A673 (cell line): Measurements from ENCODE around the gene ZDHHC5.

Experiments used
- EZH2 ChIP-seq: fragments of 200-600 bp; sonication (generic); IDR thresholded peaks from 2 replicates; pipeline ENCODE4 v1.6.1; 2017; ENCODE audit warnings: borderline replicate concordance, low read depth, mild to moderate bottlenecking, mixed read lengths, antibody characterized with exemption, low read length; ENCODE audit not compliant: poor library complexity, severe bottlenecking
- TF ChIP-seq, protein P1 (sequence below): fragments of 300-800, 200-600 bp; sonication (generic); conservative IDR thresholded peaks from 2 replicates; pipeline ENCODE4 v1.5.1; 2017; ENCODE audit warnings: low read depth, mild to moderate bottlenecking, antibody characterized with exemption, low read length, moderate library complexity, mixed read lengths

DNA sequence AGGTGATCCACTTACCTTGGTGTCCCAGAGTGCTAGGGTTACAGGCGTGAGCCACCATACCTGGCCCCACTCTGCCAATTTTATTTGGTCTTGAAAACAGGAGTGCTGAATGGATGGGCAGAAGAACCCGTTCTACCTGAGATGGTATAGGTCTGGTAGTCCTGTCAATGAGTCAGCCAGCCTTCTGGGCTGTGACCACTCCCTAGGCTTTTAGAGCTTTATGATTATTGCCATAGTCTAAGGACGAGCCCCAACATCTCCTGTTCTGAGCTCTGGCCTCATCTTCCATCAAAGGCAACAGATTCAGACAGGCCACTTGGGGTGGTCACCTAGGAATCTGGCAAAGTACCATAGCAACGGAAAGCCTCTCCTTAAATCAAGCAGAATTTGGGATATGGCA lies 11.5 kb downstream of the ZDHHC5 start:
- TF ChIP-seq, protein P1, sequence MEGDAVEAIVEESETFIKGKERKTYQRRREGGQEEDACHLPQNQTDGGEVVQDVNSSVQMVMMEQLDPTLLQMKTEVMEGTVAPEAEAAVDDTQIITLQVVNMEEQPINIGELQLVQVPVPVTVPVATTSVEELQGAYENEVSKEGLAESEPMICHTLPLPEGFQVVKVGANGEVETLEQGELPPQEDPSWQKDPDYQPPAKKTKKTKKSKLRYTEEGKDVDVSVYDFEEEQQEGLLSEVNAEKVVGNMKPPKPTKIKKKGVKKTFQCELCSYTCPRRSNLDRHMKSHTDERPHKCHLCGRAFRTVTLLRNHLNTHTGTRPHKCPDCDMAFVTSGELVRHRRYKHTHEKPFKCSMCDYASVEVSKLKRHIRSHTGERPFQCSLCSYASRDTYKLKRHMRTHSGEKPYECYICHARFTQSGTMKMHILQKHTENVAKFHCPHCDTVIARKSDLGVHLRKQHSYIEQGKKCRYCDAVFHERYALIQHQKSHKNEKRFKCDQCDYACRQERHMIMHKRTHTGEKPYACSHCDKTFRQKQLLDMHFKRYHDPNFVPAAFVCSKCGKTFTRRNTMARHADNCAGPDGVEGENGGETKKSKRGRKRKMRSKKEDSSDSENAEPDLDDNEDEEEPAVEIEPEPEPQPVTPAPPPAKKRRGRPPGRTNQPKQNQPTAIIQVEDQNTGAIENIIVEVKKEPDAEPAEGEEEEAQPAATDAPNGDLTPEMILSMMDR, result no peak
- TF ChIP-seq EZH2, result no peak
